GM19463 (cell line): ENCODE measurements around the gene PKNOX2.

Source experiments
- ATAC-seq: cut with Tn5 transposase; IDR thresholded peaks from one replicate; pipeline ENCODE4 v1.9.1; 2021; ENCODE audit warnings: mild to moderate bottlenecking, moderate library complexity; ENCODE audit not compliant: unreplicated experiment

The PKNOX2 gene

GRCh38 chr11:125171974-125172373 is 7.4 kb downstream of the PKNOX2 start:
- ATAC-seq = no peak

DNA sequence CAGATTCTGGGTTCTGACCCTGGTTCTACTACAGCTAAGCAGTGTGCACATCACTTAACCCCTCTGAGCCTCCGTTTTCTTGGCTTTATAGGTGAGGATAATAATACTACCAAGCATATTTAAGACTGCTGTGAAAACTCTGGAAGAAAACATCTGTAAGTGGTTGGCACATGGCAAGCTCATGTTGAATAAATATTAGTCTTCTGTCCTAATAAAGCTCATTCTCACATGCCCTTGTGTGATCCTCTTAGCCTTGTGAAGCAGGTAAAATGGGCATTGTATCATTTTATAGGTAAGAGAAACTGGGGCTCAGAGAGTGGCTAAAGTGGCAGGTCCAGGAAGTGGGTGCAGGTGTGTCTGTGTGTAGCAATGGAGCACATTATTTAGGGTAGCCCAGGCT is 8.5 kb downstream of the PKNOX2 start:
- ATAC-seq = no peak

DNA sequence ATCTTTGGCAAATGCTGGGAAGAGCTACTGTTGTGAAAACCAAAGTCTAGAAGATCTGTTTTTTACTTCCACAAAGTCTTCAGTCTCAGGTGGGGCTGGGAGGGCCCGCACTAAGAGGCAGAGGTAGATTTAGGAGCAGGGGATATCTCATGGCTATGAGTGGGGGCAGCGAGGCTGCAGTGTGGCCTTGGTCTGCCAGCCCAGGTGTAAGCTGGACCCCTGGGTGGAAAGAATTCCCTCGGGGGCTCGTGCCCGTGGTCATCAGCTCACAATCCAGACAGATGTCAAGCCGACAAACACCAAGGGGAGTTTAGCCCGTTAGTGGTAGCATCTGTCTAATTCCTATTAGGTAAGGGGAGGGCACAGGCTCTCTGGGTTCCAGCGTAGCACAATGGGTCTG is 9.0 kb downstream of the PKNOX2 start:
- no peak for ATAC-seq

- no peak for ATAC-seq
These were observed 9.5 kb downstream of the PKNOX2 start for GRCh38 chr11:125174057-125174456.

DNA sequence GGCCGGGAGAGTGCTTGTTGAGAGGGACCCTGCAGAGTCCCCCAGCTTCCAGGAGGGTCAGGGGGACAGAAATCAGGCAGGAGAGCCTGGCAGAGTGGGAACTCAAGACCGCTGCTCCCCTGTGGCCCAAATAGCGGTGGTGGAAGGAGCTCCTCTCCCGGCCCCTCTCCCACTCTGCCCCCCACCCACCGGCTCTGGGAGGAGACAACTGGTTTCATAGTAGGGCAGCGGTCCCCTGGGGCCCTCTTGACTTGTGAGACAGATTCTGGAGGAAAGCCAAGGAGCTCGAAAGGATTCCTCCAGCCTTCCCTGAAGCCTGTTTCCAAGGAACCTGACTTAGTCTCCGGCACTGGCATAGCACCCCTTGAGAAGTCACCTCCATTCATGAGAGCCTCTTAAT is 10.1 kb downstream of the PKNOX2 start:
- ATAC-seq = no peak

GRCh38 chr11:125175166-125175565 is 10.6 kb downstream of the PKNOX2 start:
- ATAC-seq = no peak

- no peak for ATAC-seq
These were observed 11.5 kb downstream of the PKNOX2 start for GRCh38 chr11:125175896-125176575.

GRCh38 chr11:125176866-125177265 is 12.3 kb downstream of the PKNOX2 start:
- peak; percentile 46 for ATAC-seq

DNA sequence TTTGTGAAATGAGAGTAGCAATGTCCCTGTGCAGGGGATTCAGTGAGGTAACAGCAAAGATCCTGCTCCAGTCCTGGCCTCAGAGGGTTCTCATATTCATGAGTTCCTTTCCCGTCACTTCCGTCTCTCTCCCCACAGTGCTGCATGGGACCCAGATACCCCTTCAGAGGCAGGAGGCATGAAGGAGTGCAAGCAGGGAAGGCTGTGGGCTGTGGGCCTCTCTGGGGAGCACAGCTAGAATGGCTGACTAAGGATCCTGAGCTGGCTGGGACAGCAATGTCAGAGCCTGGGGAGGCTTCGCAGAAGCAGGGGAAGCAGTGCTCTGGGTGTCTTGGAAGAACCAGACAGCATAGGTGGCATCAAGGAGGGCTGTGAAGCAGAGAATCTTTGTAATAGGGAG is 13.0 kb downstream of the PKNOX2 start:
- ATAC-seq = no peak

DNA sequence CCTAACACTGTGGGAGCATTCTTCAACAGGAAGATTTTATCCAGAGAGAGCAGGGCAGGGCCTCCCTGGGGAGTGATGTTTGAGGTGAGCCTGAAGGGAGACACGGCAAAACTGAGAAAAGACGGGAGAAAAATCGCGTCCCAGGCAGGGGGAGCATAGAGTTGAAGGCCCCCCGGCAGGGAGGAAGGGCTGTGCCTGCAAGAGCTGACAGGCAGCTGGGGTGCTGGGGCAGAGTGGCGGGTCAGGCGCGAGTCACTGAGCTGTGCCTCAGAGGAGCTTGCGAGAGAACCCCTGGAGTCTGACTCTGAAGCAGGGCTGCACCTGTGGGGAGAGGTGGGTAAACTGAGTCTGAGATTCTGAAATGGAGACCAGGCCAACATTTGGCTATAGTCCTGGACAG is 14.8 kb downstream of the PKNOX2 start:
- ATAC-seq = no peak

DNA sequence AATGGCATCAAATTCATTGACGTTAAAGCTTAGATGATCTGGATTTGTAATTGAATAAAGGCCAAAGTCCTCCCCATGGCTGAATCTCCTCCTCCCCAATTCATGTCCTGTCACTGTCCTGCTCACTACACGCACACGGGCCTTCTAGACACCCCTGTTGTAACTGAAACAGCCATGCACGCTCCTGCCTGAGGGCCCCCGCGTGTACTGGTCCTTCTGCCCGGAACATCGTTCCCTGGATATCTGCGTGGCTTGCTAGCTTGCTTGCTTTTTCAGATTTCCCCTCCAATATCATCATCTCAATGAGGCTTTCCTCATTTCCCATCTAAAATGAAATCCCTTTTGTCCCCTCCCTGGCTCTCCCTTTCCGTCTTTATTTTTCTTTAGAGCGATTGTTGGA is 15.3 kb downstream of the PKNOX2 start:
- no peak for ATAC-seq

DNA sequence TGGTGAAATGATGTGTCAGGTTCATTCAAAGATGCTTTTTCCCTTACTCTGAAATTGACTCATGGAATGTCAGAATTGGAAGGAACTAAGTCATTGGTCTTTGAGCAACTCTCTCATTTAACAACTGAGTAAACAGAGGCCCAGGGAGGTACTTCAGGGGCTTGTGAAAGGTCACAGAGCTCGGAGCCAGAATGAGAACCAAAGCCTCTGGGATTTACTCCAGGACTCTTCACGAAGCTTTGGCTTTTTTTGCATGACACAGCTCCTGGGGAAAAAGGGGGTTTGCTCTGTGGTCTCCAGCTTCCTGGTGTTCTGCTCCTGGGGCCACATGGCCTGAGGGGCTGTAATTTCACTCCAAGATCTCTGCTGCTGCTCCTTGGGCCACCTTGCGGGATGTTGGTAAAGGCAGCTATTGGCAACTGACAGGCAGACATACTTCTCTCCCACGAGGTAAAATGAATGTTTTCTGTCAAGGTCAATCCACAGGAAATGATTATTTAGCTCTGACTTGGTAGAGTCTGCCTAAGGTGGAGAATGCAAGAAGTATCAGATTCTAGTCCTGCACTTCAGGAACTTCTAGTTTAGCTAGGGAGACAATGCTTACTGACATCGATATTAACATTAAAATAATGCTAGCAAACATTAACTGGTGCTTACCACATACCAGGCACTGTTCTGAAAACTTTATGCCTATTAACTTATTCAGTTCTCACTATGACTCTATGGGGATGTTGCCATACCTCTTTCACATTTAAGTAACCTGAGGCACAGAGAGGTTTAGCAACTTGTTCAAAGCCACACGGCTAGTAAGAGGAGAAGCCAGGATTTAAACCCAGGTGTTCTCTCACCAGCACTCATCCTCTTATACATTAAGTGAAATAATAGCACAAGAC is 16.1 kb downstream of the PKNOX2 start:
- peak; percentile 79 for ATAC-seq

DNA sequence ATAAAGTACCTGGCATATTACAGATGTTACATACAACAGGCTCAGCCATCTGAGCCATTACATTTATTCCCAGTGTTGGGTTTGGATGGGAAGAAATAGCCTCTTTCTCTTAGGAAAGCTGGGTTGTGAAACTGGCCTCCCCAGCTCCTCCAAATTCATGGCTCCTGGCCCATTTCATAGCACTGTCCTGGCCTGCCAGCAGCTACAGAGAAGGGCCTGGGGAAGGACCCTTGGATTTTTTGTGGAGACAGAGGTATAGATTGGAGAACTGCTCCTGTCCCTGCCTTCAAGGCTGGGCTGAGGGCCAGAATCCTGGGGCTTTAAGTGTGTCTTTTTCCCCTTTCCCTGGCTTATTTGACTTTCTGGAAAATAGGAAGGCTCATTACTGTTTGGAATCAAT is 18.0 kb downstream of the PKNOX2 start:
- ATAC-seq = no peak

DNA sequence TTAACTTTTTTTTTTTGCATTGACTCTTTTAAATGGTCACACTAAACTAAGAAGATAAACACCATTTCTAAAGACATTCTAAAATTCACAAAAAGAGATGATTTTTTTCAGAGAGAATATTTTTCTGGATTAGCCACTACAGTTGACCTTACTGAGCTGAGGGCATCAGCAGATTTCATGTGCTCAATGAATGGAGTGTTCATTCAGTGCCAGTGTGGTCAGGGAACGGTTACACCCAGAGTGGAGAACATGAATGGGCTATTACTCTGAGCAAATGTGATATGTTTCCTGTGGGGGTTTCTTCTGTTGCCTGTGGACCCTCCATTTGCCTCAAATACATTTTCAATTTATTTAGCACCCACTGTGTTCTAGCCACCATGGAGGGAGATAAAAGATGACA is 19.1 kb downstream of the PKNOX2 start:
- no peak for ATAC-seq

GRCh38 chr11:125188021-125188420 is 23.5 kb downstream of the PKNOX2 start:
- no peak for ATAC-seq

- ATAC-seq = no peak
These were observed 26.0 kb downstream of the PKNOX2 start for GRCh38 chr11:125190566-125190965.

GRCh38 chr11:125192183-125192582 is 27.6 kb downstream of the PKNOX2 start:
- ATAC-seq = no peak

DNA sequence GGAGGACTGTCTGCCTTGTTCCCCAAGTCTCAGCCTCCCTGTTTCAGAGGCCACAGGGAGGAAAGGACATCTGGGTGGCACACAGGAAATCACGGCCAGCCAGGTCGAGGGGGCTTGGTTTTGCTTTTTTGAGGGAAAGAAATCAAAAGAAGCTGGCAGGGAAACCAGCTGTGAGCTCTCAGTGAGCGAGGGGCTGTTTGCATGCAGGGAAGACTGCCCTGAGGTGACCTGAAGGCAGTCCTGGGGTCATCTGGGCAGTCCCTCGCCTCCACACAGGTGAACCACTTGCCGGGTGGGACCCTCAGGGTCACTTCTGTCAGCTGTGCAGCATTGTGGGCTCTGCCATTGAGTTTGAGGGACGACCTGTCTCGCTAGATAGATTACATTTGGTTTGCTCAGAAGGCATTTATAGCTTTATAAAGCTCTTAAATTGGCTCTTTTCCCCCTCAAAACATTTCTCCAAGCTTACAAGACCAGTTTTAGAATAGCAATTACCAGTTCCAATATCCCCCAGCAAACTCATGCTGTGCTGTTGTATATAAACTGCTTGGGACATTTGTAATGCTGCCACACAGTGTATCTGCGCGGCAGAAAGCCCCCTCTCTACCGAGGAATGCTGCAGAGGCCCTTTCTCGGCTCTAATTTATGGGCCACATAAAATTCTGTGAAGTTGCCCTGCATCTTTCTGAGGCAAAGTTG is 28.3 kb downstream of the PKNOX2 start:
- no peak for ATAC-seq

- no peak for ATAC-seq
These were observed 28.8 kb downstream of the PKNOX2 start for GRCh38 chr11:125193416-125193726.

DNA sequence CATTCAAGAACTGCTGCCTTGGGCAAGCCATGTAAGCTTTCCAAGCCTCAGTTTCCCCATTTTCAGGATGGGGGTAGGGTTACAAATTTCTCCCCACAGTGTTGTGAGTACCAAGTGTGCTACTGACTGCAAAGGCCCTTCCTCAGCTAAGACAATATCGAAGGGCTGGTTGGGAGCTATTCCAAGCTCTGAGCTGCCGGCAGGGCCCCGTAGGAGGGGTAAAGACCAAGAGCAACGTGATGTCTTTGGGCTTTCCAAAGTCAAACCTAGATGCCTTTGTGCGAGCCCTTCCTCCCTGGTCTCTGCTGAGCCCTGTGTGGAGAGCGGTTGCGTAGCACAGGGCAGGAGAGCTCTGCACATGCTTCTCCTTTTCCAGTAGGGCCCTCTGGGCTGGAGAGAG is 29.3 kb downstream of the PKNOX2 start:
- ATAC-seq = no peak

- ATAC-seq = no peak
These were observed 35.4 kb downstream of the PKNOX2 start for GRCh38 chr11:125199915-125200314.

- no peak for ATAC-seq
These were observed 35.9 kb downstream of the PKNOX2 start for GRCh38 chr11:125200441-125200840.
